Activated CD4-positive, alpha-beta T cell treated with anti-CD3 and anti-CD28 coated beads, Interleukin-2, amount 50 U/mL, for 48 hours (primary cell): ENCODE measurements around the gene WDR17.
A peak's percentile ranks its signal among the peaks of the same experiment; 100 is the strongest.

Experiments
- DNase-seq, 2 experiments: peaks; one replicate each; pipeline ENCODE4 v3.0.0-alpha.2; 2020

The WDR17 gene

DNA sequence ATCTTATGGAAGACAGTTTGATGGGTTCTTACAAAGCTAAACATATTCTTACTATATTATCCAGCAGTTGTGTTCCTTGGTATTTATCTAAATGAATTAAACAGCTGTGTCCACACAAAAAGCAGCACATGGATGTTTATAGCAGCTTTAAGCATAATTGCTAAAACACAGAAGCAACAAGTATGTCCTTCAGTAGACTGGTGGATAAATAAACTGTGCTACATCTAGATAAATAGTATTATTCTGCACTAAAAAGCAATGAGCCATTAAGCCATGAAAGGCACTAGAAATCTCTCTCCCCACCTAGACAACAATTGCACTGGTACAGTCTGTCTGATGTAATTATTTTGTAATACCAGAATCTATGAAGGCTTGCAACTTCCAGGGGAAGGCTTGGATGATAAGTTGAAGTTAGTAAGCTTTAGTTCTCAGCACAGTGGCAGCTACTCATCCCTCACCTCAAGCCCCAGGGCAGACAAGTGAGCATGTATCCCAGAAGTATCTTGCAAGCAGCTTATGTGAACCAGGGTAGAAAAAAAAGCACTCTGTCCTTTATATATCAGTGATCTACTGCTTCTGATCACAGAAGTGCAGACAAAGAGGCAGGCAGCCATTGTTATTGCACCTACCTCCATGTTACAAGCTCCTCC is 36.9 kb downstream of the WDR17 start:
- DNase-seq: no peak

DNA sequence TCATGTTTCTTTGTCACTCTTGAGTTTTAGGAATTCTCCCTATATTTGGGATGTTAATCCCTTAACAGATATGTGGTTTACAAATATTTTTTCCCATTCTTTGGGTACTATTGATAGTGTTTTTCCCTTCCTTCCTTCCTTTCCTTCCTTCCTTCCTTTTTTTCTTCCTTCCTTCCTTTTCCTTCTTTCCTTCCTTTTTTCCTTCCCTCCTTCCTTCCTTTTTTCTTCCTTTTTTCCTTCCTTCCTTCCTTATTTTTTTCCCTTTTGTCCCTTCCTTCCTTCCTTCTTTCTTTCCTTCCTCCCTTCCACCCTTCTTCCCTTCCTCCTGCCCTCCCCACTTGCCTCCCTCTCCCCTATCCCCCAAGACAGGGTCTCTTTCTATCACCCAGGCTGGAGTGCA is 42.1 kb downstream of the WDR17 start:
- DNase-seq: no peak

DNA sequence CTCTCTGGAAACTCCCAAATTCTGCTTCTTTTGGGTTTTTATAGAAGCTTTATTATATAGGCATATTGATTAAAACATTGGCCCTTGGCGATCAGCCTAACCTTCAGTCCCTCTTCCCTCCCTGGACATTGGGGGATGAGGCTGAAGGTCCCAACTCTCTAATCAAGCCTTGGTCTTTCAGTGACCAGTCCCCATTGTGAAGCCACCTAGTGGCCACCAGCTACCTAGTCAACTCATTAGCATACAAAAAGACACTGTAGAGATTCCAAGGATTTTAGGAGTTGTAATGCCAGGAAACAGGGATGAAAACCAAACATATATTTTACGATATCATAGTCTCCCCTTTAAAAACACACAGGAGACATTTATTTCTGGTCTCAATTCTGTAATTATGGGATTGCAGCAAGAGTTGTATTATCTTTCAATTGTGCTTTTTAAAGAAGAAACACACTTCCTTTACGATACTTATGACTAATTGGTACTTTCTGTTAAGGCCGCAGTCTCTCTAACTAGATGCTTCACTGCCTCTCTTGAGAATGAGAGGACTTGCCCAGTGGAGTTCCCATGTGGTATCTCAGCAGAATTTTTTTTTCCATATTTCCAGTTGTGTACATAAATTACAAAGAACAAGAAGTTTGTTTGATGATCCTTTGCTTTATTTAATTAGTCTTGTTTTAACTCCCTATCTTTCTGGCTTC is 58.2 kb downstream of the WDR17 start:
- peak in 1 of 2 experiments; percentile 6 for DNase-seq

DNA sequence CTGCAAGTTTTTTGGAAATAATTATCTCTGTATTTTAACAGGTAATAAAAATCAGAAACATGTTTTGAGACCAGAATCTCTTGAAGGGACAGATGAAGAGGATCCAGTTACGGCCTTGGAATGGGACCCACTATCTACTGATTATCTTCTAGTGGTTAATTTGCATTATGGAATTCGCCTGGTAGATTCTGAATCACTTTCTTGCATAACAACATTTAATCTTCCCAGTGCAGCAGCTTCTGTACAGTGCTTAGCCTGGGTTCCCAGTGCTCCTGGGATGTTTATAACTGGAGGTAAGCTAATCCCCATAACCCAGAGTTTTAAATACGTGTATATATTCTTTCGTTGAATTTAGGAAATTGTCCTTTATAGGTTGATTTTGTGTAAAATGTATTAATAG is 59.4 kb downstream of the WDR17 start:
- no peak for DNase-seq

DNA sequence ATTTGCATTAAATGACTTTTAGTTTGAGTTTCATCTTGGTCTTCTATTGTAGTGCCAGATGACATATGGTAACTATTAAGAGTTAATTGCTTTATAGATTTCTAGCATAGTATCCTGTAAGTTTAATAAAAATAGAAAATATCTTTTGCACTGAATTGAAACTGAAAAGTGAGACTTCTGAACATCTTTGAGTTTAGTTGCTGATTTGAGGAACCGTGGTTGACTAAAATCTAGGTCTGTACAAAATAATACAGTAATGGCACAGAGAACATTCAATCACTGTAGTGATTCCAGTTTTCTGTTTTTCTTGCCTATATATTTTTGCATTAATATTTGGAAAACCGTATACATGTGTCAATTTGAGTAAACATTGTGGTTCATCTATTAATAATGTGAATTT is 69.0 kb downstream of the WDR17 start:
- DNase-seq: no peak

DNA sequence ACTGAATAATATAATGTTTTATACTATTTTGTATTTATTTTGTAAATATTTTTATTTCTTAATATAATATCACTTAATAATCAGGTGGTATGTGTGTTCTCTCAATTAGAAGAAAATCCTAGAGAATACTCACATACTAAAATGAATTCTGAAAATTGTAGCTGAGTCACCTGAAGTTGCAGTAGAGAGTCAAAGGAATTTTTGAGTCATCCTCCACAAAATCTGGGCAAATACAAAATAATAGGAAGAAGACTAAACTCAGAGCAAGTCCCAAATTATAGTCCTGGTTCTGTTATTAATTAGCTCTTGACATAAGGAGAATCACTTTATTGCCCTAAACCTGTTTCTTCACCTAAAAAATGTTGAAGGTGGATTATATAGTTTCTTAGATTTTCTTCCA is 72.0 kb downstream of the WDR17 start:
- no peak for DNase-seq

DNA sequence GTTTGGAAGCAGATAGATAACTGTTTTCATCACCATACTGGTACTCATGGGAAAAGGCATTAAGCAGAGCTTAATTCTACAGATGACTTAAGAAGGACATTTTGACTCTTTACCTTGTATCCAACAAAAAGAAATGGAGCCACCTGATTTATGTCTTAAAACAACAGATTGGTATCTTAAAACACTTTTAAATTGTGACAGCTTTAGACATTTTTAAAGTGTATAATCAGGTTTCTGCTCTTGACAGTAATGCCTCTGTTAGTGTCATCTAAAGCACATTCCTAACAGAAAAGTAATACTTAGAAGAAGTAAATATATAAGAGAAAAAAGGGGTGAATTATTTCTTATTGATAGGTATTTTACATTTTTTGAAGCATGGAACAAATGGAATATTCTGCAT is 73.9 kb downstream of the WDR17 start:
- DNase-seq: no peak

DNA sequence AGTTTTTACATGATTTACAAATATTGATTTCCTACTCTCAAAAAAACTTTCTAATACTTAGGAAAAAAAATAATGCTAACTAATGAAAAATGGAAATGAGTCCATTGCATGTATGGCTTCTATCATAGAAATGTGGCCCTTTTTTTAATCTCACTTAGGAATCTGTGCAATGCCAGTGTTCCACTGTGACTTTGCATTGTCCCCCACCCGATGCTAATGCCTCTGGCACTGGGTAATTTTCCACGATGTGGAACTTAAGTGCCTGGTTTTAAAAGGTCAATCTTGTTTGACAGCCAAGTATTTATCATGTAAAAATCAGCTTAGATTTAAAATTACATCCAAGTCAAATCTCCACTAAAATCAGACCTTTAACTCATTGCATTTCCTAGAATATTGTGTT is 76.6 kb downstream of the WDR17 start:
- no peak for DNase-seq

DNA sequence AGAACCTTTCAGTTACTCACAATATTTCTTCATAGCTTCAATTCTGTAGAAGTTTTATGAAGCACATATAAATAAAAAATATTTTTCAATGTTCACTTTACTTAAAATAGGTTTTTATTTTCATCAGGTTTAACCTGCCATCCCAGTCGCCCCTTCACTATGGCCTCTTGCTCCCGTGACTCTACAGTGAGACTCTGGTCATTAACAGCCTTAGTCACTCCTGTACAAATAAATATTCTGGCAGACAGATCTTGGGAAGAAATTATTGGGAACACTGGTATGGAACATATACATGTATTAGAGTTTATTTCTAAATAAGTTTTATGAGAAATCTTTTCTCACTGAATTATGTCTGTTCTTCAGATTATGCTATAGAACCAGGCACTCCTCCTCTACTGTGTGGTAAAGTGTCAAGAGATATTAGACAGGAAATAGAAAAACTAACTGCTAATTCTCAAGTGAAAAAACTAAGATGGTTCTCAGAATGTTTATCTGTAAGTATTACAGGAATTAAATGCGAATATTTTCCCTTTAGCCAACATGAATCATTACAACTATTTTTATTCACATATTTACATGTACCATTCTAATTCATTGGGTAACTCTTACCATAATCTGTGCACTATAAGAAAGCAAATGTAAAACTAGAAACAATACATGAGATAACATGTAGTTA is 84.2 kb downstream of the WDR17 start:
- no peak for DNase-seq

DNA sequence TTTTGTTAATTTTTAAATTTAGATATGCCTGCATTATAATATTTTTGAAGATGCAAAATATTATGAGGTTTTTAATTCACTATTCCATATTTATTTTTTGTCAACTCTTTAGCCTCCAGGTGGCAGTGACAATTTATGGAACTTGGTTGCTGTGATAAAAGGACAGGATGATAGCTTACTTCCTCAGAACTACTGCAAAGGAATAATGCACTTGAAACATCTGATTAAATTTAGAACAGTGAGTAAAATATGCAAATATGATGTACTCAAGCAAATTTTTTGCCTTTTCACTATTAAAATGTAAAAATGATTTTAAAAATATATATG is 84.7 kb downstream of the WDR17 start:
- DNase-seq: no peak

DNA sequence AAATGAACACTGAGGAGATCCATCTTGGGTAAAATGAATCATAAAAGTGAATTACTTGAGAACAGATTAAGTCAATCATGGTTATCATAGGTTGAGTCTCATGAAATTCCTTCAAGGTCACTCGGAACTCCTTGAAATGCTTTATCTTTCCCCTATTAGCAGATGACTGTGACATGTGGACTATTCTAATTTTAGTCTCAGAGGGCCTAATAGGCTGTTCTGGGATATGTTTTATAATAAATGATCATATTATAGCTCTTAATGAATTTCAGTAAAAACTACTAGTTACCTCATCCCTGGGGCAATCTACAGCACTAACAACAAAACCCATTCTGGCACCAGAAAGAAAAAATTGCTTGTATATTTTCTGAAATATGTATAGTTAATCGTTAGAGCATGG is 85.1 kb downstream of the WDR17 start:
- DNase-seq: no peak

DNA sequence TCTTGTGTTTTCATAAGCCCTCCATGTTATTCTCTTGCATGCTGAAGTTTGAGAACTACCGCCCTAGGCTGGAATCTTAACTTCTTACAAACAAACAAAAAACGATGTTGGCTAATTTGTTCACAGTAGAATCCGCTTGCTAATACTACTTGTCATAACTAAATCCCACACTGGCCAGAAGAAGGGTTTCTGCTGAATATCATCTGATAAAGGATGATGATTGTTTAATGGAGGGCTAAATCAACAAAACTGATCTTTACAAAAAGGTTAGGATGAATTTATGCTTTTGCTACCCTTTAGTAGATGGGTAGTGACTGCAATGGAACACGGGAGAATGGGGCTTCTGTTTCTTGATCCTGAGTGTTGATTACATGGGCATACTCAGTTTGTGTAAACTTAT is 87.5 kb downstream of the WDR17 start:
- no peak for DNase-seq

DNA sequence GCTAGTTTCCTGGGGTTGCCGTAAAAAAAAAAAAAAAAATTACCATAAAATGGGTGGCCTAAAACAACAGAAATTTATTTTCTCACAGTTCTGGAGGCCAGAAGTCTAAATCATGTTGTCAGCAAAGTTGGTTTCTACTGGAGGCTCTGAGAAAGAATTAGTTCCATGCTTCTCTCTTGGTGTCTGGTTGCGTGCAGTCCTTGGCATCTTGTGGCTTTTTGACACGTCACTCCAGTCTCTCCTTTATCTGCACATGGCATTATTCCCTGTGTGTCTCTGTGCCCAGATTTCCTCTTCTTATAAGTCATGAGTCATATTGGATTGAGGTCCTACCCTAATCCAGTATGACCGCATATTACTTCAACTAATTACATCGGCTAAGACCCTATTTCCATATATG is 91.0 kb downstream of the WDR17 start:
- no peak for DNase-seq

DNA sequence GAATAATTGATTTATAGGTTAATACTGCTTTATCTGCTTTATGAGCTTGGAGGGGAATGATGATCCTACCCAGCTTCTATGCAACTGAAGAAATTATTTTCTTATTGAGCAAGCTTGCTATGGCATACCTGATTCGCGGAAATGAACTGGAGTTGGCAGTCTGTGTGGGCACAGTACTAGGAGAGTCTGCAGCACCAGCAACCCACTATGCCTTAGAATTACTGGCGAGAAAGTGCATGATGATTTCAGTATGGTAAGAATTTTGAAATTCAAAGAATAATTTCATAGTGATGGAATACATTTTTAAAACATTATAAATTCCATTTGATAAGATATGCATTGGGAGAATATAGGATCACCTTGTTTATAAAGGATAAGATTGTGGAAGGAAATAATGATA is 97.4 kb downstream of the WDR17 start:
- no peak for DNase-seq

DNA sequence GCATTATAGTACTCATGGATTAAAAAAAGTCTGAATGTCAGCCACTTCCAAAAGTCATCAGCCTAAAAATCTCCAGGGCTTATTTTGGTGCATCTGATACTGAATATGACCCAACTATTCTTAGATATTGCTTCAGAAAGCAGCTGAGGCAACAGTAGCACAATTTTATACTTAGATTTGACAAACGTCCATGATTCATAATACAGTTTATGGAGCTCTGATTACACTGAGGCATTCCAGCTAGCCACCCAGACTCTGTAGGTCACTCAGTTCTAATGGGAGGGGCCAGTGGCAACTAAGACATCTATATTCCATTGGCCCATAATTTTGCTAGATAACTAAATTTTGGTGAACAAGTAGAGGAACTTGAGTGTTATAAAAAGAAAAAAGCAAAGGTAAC is 119.4 kb downstream of the WDR17 start:
- no peak for DNase-seq

DNA sequence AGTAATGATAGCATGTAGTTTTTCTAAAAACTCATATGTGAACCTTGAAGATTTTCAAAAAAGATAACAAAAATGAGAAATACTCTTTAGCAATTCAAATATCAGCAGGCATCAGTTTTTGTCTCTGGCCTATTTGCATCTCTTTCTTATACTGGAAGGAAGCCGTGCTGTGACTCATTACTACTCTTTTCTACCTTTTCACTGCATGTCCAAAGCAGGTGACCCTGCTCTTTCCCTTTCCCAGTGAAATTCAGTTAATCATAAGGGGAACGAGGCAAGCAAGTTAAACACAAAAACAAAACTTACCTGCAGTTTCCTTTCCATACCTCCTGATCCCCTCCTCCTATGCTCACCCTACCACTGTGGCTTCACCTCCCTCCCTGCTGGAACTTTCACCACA is 120.4 kb downstream of the WDR17 start:
- no peak for DNase-seq

DNA sequence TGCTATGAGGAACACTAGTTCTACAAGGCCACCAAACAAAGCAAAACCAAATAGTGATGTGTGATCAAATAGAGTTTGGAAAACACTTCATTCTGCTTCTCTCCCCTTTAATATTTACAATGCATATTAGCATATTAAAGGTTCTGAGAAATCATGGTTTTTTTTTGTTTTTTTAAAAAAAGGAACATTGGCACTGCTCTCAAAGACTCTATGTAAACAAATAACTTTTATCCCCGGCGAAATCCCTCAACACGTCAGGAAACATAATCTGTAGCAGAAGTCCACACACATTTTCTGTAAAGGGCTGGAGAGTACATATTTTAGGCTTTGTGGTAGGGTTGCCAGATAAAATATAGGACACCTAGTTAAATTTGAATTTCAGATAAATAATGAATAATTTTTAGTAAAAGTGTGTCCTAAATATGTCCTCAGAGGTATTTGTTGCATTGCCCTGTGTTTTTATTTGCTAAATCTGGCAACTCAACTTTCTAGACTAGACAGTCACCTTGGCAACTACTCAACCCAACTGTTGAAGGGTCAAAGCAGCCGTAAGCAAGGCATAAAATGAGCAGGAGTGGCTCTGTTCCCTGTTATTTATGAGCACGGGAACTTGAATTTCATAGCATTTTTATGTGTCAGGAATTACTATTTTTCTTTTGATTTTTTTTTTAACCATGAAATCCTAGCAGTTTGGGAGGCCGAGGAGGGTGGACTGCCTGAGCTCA is 121.2 kb downstream of the WDR17 start:
- DNase-seq: no peak

DNA sequence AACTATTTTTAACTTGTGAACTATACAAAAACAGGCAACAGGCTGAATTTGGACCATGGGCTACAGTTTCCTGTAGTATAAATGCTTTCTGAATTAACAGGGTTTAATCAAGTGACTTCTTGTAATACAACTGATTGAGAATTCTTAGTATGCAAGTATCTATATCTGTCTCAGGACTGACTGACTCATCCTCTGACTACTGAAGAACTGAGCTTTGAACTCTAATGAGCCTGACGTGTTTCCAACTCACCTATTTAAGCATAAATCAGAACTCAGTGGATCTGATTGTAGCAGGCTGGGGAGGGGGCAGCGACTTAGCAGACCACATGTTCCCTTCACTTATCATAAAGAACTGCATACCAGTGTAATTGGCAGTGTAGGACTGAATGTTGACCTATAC is 122.0 kb downstream of the WDR17 start:
- no peak for DNase-seq

DNA sequence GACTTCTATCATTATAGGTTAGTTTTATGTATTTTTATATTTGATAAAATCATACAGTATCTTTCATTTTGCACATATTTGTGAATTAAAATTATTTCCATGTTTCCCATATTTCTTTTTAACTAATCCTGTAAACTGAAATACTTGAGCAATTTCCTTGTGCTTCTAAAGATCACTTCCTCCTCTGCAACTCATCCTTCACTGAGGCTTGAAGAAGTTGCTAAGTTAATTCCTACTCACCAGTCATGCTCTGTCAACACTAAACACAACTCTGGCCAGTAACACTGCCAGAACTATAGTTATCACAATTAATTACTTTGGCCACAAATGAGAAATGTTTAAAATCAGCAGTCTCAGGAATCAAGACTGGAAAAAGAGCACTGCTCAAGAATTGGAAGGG is 123.0 kb downstream of the WDR17 start:
- DNase-seq: no peak

DNA sequence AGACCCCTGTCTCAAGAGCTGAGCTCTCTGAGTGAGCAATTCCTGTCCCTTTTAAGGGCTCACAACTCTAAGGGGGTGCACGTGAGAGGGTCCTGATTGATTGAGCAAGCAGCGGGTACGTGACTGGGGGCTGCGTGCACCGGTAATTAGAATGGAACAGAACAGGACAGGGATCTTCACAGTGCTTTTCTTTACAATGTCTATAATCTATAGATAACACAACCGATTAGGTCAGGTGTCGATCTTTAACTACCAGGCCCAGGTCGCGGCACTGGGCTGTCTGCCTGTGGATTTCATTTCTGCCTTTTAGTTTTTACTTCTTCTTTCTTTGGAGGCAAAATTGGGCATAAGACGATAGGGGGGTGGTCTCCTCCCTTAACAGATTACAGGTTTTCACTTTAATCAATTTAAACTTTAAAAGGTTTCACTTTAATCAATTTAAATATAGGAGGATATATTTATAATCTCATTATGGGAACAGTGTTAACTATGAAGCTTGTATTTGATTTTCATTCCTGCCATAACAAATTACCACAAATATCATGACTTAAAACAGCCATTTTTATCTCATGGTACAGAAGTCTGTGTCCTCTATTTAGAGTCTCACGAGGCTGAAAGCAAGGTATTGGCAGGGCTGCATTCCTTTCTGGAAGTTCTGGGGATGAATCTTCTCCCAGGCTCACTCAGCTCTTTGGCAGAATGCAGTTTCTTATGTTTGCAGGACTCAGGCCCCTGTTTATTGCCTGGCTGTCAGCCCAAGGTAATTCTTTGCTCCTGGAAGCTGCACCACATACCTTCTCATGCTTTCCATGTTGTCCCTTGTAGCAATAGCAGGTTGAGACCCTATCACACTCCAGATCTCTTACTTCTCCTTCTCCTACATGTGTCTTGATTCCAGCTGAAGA is 124.5 kb downstream of the WDR17 start:
- no peak for DNase-seq

DNA sequence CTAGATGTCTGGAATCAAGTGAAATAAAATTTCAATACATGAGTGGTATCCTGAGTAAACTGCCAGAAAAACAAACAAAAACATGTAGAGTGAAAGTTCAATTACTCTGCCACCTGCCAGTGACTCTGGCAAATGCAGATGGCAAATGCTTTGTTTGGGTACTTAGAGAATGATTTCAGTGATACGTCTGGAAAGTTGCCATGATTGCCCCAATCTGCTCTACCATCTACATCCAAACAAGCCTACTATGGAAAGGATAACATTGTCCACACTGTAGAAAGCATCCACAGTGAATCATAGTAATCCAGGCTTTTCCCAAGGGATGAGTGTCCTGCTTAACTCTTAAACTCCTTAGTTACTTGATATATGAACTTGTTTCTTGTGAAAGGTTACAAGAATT is 126.3 kb downstream of the WDR17 start:
- no peak for DNase-seq

DNA sequence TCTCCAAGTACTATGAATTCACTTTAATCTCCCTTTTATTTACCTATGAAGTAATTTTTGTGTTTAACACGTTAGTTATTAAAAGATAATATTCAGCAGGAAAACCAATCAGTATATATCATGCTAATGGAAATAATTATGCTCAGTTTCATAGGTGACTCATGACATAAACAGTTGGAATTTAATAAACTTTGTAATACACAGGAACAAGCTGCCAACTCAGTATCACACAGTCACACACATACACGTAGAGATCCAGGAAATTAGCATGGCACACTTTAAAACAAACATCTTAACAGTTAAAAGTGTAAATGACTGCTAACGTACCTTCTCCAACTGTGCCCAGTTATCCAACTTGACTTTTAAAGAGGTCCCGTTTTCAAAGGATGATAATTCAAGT is 127.5 kb downstream of the WDR17 start:
- DNase-seq: no peak

DNA sequence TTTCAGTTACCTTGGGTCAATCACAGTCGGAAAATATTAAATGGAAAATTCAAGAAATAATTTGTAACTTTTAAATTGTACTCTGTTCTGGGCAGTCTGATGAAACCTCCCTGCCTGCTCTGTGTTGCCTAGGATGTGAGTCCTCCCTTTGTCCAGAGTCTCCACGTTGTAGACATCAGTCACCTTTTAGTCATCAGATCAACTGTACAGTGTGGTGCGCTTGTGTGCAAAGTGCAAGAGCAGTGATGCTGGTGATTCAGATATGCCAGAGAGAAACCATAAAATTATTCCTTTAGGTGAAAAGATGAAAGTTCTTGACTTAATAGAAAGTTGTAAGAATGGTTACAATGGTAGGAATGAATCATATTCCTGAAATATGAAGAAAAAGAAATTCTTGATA is 128.3 kb downstream of the WDR17 start:
- DNase-seq: peak; percentile 30 to 44
